Measurements from ENCODE around the gene WDR35.

WDR35 gene

DNA sequence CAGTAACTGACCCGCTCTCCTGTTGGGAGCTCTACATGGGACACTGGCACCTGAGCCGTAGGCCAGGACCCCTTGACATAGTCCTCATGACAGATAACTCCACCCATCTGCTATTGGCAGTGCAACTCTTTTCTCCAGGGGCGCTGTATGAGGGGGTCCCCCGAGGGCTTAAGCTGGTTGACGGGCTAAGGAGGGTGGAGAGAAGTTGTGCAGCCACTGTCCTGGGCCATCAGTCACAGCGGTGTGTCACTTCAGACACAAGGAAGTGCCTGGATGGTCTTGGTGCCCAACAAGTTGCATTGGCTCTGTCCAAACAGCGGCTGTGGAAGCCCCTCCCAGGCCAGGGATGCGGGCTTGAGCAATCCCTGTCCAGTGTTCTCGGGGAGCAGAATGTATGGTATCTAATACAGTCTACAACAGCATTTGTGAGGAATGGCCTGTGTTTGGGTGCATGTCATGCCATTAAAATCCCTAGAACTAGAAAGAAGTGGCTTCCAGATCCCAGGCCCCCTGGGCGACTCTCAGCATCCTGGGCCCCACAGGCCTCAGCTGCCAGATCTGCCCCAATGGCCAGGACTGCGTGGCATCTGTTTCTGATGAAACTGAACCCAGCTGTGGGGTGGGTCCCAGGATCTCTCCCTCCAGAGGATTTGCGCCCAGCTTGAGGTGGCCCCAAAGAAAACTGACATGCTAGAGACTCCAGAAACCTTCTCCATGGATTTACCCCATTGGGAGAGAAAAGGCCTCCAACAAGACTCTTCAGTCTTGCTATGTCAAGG lies 111.4 kb downstream of the WDR35 start:
- Histone ChIP-seq H3K36me3 (ENCODE audit: control insufficient read depth, insufficient read depth, low read length) (no peaks in the 10 kb centered on the region), H3K4me3 (ENCODE audit: low read depth, low read length) (no peak overlapping the region), H3K9me3 (ENCODE audit: control insufficient read depth, low read length) (no peaks in the 10 kb centered on the region), H3K27ac (no peak overlapping the region), H3K79me2 (no peaks in the 10 kb centered on the region), H3K9ac (no peak overlapping the region), H3K4me2 (ENCODE audit: low read length) (no peak overlapping the region), H2AFZ (no peak overlapping the region), H3K4me1 (no peaks in the 10 kb centered on the region), H3K27me3 (ENCODE audit: control insufficient read depth, insufficient read depth, low read length) (no peaks in the 10 kb centered on the region)
- TF ChIP-seq, protein P1, sequence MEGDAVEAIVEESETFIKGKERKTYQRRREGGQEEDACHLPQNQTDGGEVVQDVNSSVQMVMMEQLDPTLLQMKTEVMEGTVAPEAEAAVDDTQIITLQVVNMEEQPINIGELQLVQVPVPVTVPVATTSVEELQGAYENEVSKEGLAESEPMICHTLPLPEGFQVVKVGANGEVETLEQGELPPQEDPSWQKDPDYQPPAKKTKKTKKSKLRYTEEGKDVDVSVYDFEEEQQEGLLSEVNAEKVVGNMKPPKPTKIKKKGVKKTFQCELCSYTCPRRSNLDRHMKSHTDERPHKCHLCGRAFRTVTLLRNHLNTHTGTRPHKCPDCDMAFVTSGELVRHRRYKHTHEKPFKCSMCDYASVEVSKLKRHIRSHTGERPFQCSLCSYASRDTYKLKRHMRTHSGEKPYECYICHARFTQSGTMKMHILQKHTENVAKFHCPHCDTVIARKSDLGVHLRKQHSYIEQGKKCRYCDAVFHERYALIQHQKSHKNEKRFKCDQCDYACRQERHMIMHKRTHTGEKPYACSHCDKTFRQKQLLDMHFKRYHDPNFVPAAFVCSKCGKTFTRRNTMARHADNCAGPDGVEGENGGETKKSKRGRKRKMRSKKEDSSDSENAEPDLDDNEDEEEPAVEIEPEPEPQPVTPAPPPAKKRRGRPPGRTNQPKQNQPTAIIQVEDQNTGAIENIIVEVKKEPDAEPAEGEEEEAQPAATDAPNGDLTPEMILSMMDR (IDR thresholded peaks at IDR 0.05) = no peak

DNA sequence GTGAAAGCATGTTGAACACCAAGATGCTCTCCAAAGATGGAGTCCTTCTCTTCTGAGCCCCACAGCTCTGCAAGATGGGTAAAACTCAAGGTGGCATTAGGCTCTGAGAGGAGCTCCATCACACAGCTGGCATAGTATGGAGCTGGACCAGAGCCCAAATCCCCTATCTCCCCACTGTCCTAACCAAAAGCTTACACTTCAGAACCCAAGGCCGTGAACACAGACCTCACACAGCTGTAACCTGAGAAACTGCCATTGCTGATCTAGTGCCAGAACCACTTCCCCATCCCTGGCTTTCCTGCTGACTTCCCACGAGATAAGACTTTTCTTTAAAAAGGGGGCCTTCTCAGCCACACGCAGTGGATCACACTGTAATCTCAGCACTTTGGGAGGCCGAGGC lies 113.2 kb downstream of the WDR35 start:
- H3K4me1 ChIP-seq = no peaks in the 10 kb centered on the region
- TF ChIP-seq, protein P1 (IDR thresholded peaks at IDR 0.05) = no peak
- H3K4me3 ChIP-seq (ENCODE audit: low read depth, low read length) = no peak overlapping the region

DNA sequence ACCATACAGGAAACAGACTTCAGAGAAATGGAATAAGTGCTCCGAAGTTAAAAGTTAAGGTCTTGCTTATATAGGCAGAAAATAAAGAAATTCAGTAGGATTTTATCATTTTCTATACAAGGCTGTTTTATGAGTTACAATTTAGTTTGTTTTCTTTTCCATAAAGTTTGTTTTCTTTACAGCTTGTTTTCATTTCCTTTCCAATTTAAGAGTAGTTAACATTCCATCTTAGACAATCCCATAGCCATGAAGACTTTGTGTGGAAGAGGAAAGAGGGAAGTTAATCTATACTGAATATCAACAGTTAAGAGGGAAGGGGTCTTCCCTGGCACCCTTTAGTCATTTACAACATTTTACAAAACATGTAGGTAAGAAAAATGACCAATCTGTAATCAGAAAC lies 114.6 kb downstream of the WDR35 start:
- TF ChIP-seq, protein P1 (IDR thresholded peaks at IDR 0.05) = no peak
- H3K36me3 ChIP-seq (ENCODE audit: control insufficient read depth, insufficient read depth, low read length) = no peaks in the 10 kb centered on the region
- H3K4me2 ChIP-seq (ENCODE audit: low read length) = no peak overlapping the region
- no peaks in the 10 kb centered on the region for H3K79me2 ChIP-seq
- no peaks in the 10 kb centered on the region for H3K27me3 ChIP-seq (ENCODE audit: control insufficient read depth, insufficient read depth, low read length)
- H3K9ac ChIP-seq = no peak overlapping the region
- H3K4me3 ChIP-seq (ENCODE audit: low read depth, low read length) = no peak overlapping the region
- no peaks in the 10 kb centered on the region for H3K4me1 ChIP-seq
- no peaks in the 10 kb centered on the region for H3K9me3 ChIP-seq (ENCODE audit: control insufficient read depth, low read length)
- no peak overlapping the region for H2AFZ ChIP-seq
- H3K27ac ChIP-seq = no peak overlapping the region

More for the DNA sequence above, 113.2 kb downstream of the WDR35 start:
- Histone ChIP-seq H3K9me3 (ENCODE audit: control insufficient read depth, low read length) (no peaks in the 10 kb centered on the region), H3K36me3 (ENCODE audit: control insufficient read depth, insufficient read depth, low read length) (no peaks in the 10 kb centered on the region), H2AFZ (no peak overlapping the region), H3K79me2 (no peaks in the 10 kb centered on the region), H3K27me3 (ENCODE audit: control insufficient read depth, insufficient read depth, low read length) (no peaks in the 10 kb centered on the region), H3K9ac (no peak overlapping the region), H3K4me2 (ENCODE audit: low read length) (no peak overlapping the region), H3K27ac (no peak overlapping the region)

DNA sequence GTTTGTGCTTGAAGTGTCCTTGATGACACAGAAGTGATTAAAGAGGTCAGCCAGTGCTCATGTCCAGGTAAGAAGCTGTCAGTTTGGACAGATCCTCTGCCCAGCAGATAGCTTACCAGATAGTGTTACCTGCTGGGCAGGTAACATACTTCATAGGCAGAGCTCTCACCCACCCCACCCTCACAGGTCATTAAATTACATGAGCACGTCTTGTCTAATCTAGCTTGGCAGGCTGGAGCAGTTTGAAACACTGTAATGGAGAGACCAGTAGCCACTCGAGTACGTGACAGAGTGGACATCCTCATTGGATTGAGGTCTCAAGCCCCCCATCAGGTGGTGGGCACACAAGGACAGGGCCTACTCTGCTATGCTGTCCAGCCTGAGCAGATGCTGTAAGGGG lies 115.2 kb downstream of the WDR35 start:
- H3K27ac ChIP-seq = no peak overlapping the region
- H3K9me3 ChIP-seq (ENCODE audit: control insufficient read depth, low read length) = no peaks in the 10 kb centered on the region
- peak overlapping the region; percentile 25 for H3K4me2 ChIP-seq (ENCODE audit: low read length)
- H3K79me2 ChIP-seq = no peaks in the 10 kb centered on the region
- TF ChIP-seq, protein P1 (IDR thresholded peaks at IDR 0.05) = no peak
- no peaks in the 10 kb centered on the region for H3K4me1 ChIP-seq
- no peak overlapping the region for H3K9ac ChIP-seq
- H3K27me3 ChIP-seq (ENCODE audit: control insufficient read depth, insufficient read depth, low read length) = no peaks in the 10 kb centered on the region
- no peak overlapping the region for H2AFZ ChIP-seq
- no peak overlapping the region for H3K4me3 ChIP-seq (ENCODE audit: low read depth, low read length)
- H3K36me3 ChIP-seq (ENCODE audit: control insufficient read depth, insufficient read depth, low read length) = no peaks in the 10 kb centered on the region

DNA sequence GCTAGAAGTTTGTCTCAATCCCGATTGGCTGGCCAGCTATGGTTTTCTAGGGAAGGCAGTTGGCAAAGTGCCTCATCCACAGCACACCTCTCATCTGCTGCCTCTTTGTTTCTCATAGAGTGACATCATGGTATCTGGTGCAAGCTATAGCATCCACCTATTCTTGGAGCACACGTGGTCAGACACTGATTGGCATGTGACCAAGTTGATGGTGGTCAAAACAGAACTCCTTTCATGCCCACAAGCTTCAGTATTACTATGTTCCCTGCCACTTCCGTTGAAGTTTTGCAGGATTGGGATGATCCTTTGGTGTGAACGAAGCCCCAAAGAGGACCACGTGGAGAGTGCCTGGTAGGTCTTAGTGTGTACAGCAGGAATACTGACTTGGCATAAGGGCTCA lies 116.9 kb downstream of the WDR35 start:
- Histone ChIP-seq H3K79me2 (no peaks in the 10 kb centered on the region), H3K27ac (no peak overlapping the region), H3K4me2 (ENCODE audit: low read length) (no peak overlapping the region), H2AFZ (no peak overlapping the region), H3K27me3 (ENCODE audit: control insufficient read depth, insufficient read depth, low read length) (no peaks in the 10 kb centered on the region), H3K9ac (no peak overlapping the region), H3K36me3 (ENCODE audit: control insufficient read depth, insufficient read depth, low read length) (no peaks in the 10 kb centered on the region), H3K9me3 (ENCODE audit: control insufficient read depth, low read length) (no peaks in the 10 kb centered on the region), H3K4me3 (ENCODE audit: low read depth, low read length) (no peak overlapping the region), H3K4me1 (no peaks in the 10 kb centered on the region)
- TF ChIP-seq, protein P1 (IDR thresholded peaks at IDR 0.05) = no peak

Measured in parathyroid adenoma (tissue), 2 donors.